ENCODE results near the gene MAU2.

DNA sequence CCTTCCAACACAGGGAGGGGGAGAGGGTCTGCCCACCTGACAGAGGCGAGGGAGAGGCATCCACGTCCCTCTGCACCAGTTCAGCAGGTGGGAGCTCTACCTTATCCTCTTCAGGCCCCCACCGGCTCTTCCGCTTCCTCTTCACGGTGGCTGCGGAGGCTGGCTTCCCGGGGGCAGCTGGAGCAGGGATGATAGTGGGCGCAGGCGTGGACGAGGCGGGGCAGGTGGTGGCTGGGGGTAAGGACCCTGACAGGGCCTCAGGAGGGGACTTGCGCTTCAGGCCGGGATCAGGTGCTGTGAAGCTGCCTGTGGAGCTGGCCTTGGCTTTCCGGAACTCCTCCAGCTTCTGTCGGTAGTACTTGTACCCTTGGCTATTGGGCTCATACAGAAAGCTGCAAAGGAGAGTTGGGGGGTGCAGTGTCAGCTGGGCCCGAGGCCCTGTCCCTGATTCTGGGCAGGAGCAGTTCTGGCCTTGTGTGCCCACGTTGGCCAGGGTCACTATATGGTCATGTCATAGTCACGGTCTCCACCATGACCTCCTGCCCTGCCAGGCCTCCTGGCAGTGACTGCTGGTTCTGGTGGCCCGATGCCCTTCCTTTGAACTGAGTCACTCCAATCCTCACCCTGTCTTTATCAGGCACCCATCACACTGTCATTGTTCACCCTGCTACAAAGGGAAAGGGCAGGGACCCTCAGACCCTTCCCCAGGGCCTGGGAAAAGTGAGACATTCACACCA lies 23.5 kb upstream of the MAU2 start:
- TF ChIP-seq, protein P1, sequence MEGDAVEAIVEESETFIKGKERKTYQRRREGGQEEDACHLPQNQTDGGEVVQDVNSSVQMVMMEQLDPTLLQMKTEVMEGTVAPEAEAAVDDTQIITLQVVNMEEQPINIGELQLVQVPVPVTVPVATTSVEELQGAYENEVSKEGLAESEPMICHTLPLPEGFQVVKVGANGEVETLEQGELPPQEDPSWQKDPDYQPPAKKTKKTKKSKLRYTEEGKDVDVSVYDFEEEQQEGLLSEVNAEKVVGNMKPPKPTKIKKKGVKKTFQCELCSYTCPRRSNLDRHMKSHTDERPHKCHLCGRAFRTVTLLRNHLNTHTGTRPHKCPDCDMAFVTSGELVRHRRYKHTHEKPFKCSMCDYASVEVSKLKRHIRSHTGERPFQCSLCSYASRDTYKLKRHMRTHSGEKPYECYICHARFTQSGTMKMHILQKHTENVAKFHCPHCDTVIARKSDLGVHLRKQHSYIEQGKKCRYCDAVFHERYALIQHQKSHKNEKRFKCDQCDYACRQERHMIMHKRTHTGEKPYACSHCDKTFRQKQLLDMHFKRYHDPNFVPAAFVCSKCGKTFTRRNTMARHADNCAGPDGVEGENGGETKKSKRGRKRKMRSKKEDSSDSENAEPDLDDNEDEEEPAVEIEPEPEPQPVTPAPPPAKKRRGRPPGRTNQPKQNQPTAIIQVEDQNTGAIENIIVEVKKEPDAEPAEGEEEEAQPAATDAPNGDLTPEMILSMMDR (conservative IDR thresholded peaks at IDR 0.05; ENCODE audit: low read depth in 2 of 2): no peak
- TF ChIP-seq, protein P2, sequence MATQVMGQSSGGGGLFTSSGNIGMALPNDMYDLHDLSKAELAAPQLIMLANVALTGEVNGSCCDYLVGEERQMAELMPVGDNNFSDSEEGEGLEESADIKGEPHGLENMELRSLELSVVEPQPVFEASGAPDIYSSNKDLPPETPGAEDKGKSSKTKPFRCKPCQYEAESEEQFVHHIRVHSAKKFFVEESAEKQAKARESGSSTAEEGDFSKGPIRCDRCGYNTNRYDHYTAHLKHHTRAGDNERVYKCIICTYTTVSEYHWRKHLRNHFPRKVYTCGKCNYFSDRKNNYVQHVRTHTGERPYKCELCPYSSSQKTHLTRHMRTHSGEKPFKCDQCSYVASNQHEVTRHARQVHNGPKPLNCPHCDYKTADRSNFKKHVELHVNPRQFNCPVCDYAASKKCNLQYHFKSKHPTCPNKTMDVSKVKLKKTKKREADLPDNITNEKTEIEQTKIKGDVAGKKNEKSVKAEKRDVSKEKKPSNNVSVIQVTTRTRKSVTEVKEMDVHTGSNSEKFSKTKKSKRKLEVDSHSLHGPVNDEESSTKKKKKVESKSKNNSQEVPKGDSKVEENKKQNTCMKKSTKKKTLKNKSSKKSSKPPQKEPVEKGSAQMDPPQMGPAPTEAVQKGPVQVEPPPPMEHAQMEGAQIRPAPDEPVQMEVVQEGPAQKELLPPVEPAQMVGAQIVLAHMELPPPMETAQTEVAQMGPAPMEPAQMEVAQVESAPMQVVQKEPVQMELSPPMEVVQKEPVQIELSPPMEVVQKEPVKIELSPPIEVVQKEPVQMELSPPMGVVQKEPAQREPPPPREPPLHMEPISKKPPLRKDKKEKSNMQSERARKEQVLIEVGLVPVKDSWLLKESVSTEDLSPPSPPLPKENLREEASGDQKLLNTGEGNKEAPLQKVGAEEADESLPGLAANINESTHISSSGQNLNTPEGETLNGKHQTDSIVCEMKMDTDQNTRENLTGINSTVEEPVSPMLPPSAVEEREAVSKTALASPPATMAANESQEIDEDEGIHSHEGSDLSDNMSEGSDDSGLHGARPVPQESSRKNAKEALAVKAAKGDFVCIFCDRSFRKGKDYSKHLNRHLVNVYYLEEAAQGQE (IDR thresholded peaks at IDR 0.05; ENCODE audit: unreplicated experiment): no peak
- TF ChIP-seq EZH2phosphoT487 (IDR thresholded peaks at IDR 0.05; ENCODE audit: unreplicated experiment): no peak
- no peak for TF ChIP-seq EZH2 (IDR thresholded peaks at IDR 0.05; ENCODE audit: low read depth, unreplicated experiment)
- no peak for TF ChIP-seq POLR2AphosphoS5 (IDR thresholded peaks at IDR 0.05; ENCODE audit: low read depth)
- TF ChIP-seq STAT1 (IDR thresholded peaks at IDR 0.05; ENCODE audit: unreplicated experiment): no peak
- TF ChIP-seq NANOG (IDR thresholded peaks at IDR 0.05; ENCODE audit: borderline replicate concordance): no peak
- TF ChIP-seq CREB1 (CRISPR knock-in tag; IDR thresholded peaks at IDR 0.05; ENCODE audit: low read depth): no peak
- TF ChIP-seq ZNF331 (CRISPR knock-in tag; IDR thresholded peaks at IDR 0.05; ENCODE audit: low read depth): no peak
